Neural crest cell (in vitro differentiated cells): ENCODE measurements around the gene TRMT2A. TPM values are rescaled to one million over a fixed set of nuclear protein-coding genes. Genes with fewer than 3 reads are reported as not detected.

Source experiments
- DNase-seq: peaks from one replicate; pipeline ENCODE4 v3.0.0; 2021; ENCODE audit warnings: low read depth, mixed read lengths, low spot score
- H3K27ac Mint-ChIP-seq: one replicate; pipeline ENCODE4 v1.8.0; 2021; ENCODE audit warnings: mild to moderate bottlenecking, mixed read lengths; ENCODE audit not compliant: unreplicated experiment
- H3K27me3 Mint-ChIP-seq: 2 replicates; pipeline ENCODE4 v1.8.0; 2021; ENCODE audit warnings: low read depth, mild to moderate bottlenecking, mixed read lengths
- H3K36me3 Mint-ChIP-seq: 2 replicates; pipeline ENCODE4 v1.8.0; 2021; ENCODE audit warnings: low read depth, mild to moderate bottlenecking, mixed read lengths
- H3K4me1 Mint-ChIP-seq: 2 replicates; pipeline ENCODE4 v1.8.0; 2021; ENCODE audit warnings: mixed read lengths
- H3K4me3 Mint-ChIP-seq: one replicate; pipeline ENCODE4 v1.8.0; 2021; ENCODE audit warnings: mild to moderate bottlenecking, mixed read lengths
- H3K9me3 Mint-ChIP-seq: 2 replicates; pipeline ENCODE4 v1.8.0; 2021; ENCODE audit warnings: mixed read lengths
- CTCF ChIP-seq: fragments of 200-600 bp; sonication (generic); conservative IDR thresholded peaks from 2 replicates; pipeline ENCODE4 v1.5.0; 2021; ENCODE audit warnings: antibody characterized with exemption, mild to moderate bottlenecking
- total RNA-seq: library from RNA; stranded (reverse); gene quantifications from 2 replicates; pipeline ENCODE4 v1.2.1, GENCODE V29; 2021

Gene TRMT2A
- total RNA-seq, 1 donor from 2014 or later, result 77.7 TPM

GRCh38 chr22:20096574-20097420 lies 20.2 kb downstream of the TRMT2A start:
- DNase-seq, result no peak
- H3K27ac Mint-ChIP-seq, result no peak overlapping the region
- no peaks in the 10 kb centered on the region for H3K9me3 Mint-ChIP-seq
- H3K4me1 Mint-ChIP-seq, result no peaks in the 10 kb centered on the region
- H3K36me3 Mint-ChIP-seq, result peaks cover 32% of the 10 kb centered on the region
- H3K27me3 Mint-ChIP-seq, result no peaks in the 10 kb centered on the region
- TF ChIP-seq CTCF, result no peak
- H3K4me3 Mint-ChIP-seq, result no peak overlapping the region

DNA sequence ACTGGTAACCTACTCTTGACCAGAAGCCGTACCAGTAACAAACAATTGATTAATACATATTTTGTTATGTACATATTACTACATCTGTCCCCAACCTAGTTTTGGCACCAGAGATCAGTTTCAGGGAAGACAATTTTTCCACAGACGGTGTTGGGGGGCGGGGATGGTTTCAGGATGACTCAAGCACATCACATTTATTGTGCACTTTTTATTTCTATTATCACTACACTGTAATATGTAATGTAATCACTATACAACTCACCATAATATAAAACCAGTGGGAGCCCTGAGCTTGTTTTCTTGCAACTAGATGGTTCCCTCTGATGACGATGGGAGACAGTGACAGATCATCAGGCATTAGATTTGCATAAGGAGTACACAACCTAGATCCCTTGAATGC lies 21.5 kb downstream of the TRMT2A start:
- no peaks in the 10 kb centered on the region for H3K9me3 Mint-ChIP-seq
- peaks cover 38% of the 10 kb centered on the region for H3K36me3 Mint-ChIP-seq
- H3K27ac Mint-ChIP-seq, result no peak overlapping the region
- H3K4me3 Mint-ChIP-seq, result no peak overlapping the region
- no peaks in the 10 kb centered on the region for H3K4me1 Mint-ChIP-seq
- H3K27me3 Mint-ChIP-seq, result no peaks in the 10 kb centered on the region
- no peak for TF ChIP-seq CTCF
- DNase-seq, result no peak

GRCh38 chr22:20094197-20094807 lies 22.7 kb downstream of the TRMT2A start:
- Mint-ChIP-seq H3K27me3 (no peaks in the 10 kb centered on the region), H3K27ac (no peak overlapping the region), H3K36me3 (peaks cover 41% of the 10 kb centered on the region), H3K4me1 (no peaks in the 10 kb centered on the region), H3K9me3 (no peaks in the 10 kb centered on the region), H3K4me3 (no peak overlapping the region)
- no peak for DNase-seq
- TF ChIP-seq CTCF, result no peak

DNA sequence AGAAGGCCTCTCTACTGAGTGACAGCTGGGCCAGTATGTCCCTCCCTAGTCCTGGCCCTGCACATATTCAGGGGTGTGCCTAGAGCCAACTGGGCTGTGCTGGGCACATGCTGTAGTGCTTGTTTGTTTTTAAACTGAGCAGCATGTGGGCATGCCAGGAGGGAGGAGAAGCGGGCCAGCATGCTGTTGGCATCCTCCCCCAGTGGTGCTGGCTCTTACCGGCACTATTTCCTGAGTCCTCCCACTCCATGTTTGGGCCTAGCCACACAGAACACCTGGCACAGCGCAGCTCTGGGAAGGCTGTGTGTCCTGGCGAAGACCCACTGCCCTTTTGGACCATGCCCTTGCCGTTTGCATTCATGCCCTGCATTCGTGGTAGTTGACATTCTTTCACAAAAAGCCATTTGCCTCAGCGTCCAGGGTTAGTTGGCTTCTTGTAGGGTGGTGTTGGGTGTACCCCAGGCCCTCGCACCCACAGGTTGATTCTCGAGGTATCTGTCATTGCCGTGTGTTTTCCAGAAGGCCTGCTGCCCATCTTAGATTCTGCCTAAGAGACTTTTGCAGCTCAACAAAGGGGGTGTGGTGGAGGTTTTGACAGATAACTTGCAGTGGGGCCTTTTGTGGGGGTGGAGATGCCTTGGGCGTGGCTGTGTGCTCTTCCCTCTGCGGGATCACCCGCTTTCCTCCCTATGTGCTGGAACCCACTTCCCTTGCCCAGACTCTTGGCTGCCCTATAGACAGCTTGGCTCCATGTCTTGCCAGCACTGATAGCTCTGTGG lies 23.4 kb downstream of the TRMT2A start:
- Mint-ChIP-seq H3K36me3 (peaks cover 41% of the 10 kb centered on the region), H3K4me1 (no peaks in the 10 kb centered on the region), H3K27me3 (no peaks in the 10 kb centered on the region), H3K9me3 (no peaks in the 10 kb centered on the region), H3K4me3 (no peak overlapping the region), H3K27ac (no peak overlapping the region)
- no peak for DNase-seq
- no peak for TF ChIP-seq CTCF

DNA sequence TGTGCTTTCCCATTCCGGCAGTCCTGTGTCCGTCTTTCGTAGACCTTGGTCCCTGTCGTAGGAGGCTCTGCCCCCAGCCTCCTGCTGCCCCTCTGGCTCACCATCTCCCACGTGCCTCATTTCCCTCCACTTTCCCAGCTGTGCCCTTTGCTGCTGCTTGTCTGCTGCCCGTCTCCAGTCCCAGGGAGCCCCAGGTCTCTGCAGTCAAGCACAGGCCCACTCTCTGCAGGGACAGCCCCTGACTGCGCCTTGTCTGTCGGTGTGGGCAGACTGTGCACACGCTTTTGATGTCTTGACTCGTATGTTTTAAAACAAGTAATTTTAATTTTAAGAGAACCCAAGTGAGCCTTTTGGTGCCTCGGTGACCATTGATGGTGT lies 24.6 kb downstream of the TRMT2A start:
- H3K9me3 Mint-ChIP-seq, result no peaks in the 10 kb centered on the region
- H3K27ac Mint-ChIP-seq, result no peak overlapping the region
- no peak for TF ChIP-seq CTCF
- no peak for DNase-seq
- H3K4me1 Mint-ChIP-seq, result no peaks in the 10 kb centered on the region
- H3K36me3 Mint-ChIP-seq, result peaks cover 40% of the 10 kb centered on the region
- H3K4me3 Mint-ChIP-seq, result no peak overlapping the region
- H3K27me3 Mint-ChIP-seq, result no peaks in the 10 kb centered on the region
